Thoracic aorta (tissue), 2 donors: Measurements from ENCODE around the gene NMU. TPM values are rescaled to one million over a fixed set of nuclear protein-coding genes. Genes with fewer than 3 reads are reported as not detected.

Experiments
- ATAC-seq: fragments of 150-250 bp; one replicate; pipeline ENCODE4 v1.8.0; 2017; ENCODE audit warnings: low read depth; ENCODE audit not compliant: insufficient number of reproducible peaks, low FRiP score
- DNase-seq: peaks from one replicate; pipeline ENCODE4 v3.0.0-alpha.2; 2020; ENCODE audit warnings: low spot score
- H3K27ac ChIP-seq, 2 donors: fragments of 200-600 bp; sonication (generic); 1 replicate in 1 of 2; 2 replicates in 1 of 2; pipeline ENCODE4 v1.5.1; 2016; ENCODE audit warnings: mild to moderate bottlenecking in 2 of 2, moderate library complexity in 2 of 2
- H3K27me3 ChIP-seq: fragments of 200-600 bp; sonication (generic); replicated peaks from 2 replicates; pipeline ENCODE4 v1.6.0; 2016; ENCODE audit warnings: mild to moderate bottlenecking; ENCODE audit not compliant: insufficient read depth
- H3K36me3 ChIP-seq: fragments of 200-600 bp; sonication (generic); one replicate; pipeline ENCODE4 v1.5.1; 2016
- H3K4me1 ChIP-seq, 2 donors: fragments of 200-600 bp; sonication (generic); 1 replicate in 1 of 2; 2 replicates in 1 of 2; pipeline versions ENCODE4 v1.5.1 to v1.6.0; 2016; ENCODE audit warnings: low read depth in 2 of 2, mild to moderate bottlenecking in 1 of 2; ENCODE audit not compliant: control insufficient read depth in 1 of 2
- H3K4me3 ChIP-seq: fragments of 200-600 bp; sonication (generic); 2 replicates; pipeline ENCODE4 v1.5.1; 2016; ENCODE audit warnings: mild to moderate bottlenecking
- H3K9me3 ChIP-seq: fragments of 200-600 bp; sonication (generic); 2 replicates; pipeline ENCODE4 v1.5.1; 2016
- CTCF ChIP-seq: fragments of 200-600 bp; sonication (generic); IDR thresholded peaks from one replicate; pipeline ENCODE4 v1.5.1; 2019; ENCODE audit warnings: antibody characterized with exemption
- total RNA-seq, 2 donors: library from RNA; depleted of rRNA; stranded (reverse); fragments of >200 nt; gene quantifications; one replicate each; pipeline versions ENCODE4 v1.1.0 to v1.2.3, GENCODE V29; 2016

The NMU gene
- total RNA-seq, 2 donors from 2014 or later: not detected

DNA sequence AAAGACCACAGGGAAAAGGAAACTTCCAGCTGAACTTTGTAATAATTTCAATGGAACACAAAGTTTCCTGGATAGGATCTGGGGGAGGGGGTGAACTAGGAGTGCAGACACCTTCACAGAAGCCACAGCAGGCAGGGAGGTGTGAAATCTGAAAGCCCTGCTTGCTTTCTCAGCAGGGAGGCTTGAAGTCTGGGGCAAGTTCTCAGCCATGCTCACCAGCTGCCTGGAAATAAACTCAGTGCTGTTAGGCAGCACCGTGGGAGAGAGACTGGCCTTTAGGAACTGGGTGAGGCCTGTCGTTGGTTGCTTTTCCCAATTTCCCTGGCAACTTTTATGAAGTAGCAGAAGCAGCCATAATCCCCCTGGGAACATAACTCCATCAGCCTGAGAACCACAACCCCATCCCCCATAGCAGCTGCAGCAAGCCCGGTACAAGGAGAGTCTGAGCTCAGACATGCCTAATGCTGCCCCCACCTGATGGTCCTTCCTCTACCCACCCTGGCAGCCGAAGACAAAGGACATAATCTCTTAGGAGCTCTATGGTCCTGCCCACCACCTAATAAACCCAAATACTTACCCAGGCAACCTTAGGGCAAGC lies 39.2 kb upstream of the NMU start:
- no peak for DNase-seq
- no peak for ATAC-seq
- no peaks in the 10 kb centered on the region for H3K9me3 ChIP-seq
- no peak for TF ChIP-seq CTCF
- H3K27ac ChIP-seq: no peak overlapping the region
- H3K36me3 ChIP-seq: no peaks in the 10 kb centered on the region
- H3K4me1 ChIP-seq: no peaks in the 10 kb centered on the region
- no peak overlapping the region for H3K4me3 ChIP-seq
- H3K27me3 ChIP-seq: no peaks in the 10 kb centered on the region

GRCh38 chr4:55673424-55673823 lies 37.3 kb upstream of the NMU start:
- H3K4me3 ChIP-seq: no peak overlapping the region
- H3K9me3 ChIP-seq: no peaks in the 10 kb centered on the region
- no peaks in the 10 kb centered on the region for H3K36me3 ChIP-seq
- DNase-seq (no peak), ATAC-seq (no peak)
- H3K27me3 ChIP-seq: no peaks in the 10 kb centered on the region
- no peaks in the 10 kb centered on the region for H3K4me1 ChIP-seq
- H3K27ac ChIP-seq: no peak overlapping the region
- no peak for TF ChIP-seq CTCF

- H3K4me1 ChIP-seq: no peaks in the 10 kb centered on the region
- H3K36me3 ChIP-seq: no peaks in the 10 kb centered on the region
- H3K9me3 ChIP-seq: no peaks in the 10 kb centered on the region
- H3K4me3 ChIP-seq: no peak overlapping the region
- ATAC-seq: no peak
- TF ChIP-seq CTCF: no peak
- no peaks in the 10 kb centered on the region for H3K27me3 ChIP-seq
- no peak for DNase-seq
- H3K27ac ChIP-seq: no peak overlapping the region
Observed at GRCh38 chr4:55671667-55672066, 35.6 kb upstream of the NMU start.

DNA sequence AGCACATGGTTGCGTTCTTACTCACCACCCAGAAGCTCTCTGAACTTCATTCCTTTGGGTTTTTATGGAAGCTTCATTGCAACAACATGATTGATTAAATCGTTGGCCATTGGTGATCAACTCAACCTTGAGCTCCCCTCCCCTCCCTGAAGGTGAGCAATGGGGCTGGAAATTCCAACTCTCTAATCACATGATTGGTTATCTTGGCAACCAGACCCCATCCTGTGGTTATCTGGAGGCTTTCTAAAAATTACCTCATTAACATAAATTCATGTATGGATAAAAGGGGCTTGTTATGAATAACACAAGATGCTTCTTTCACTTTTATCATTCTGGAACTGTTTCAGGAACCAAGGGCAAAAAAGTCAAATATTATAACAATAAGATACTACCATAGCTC lies 34.6 kb upstream of the NMU start:
- ATAC-seq: no peak
- no peaks in the 10 kb centered on the region for H3K27me3 ChIP-seq

DNA sequence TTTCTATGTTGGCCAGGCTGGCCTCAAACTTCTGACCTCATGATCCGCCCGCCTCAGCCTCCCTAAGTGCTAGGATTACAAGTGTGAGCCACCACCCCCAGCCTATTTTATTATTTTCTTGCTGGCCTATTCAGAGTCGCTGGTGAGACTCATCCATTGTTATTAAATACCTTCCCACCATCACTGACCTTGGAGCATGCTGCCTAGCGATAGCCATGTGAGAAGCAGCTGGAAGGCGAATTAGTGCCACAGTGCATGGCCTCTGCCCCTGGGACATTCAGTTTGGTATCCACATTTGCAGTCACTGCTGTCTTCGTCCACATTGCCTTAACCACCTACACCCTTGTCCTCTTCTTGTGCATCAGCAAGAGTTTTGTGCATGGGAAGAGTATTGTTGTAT lies 32.4 kb upstream of the NMU start:
- no peak overlapping the region for H3K27ac ChIP-seq
- no peak for TF ChIP-seq CTCF
- no peaks in the 10 kb centered on the region for H3K4me1 ChIP-seq
- ATAC-seq (no peak), DNase-seq (no peak)
- no peaks in the 10 kb centered on the region for H3K36me3 ChIP-seq
- H3K4me3 ChIP-seq: no peak overlapping the region
- no peaks in the 10 kb centered on the region for H3K9me3 ChIP-seq
- H3K27me3 ChIP-seq: no peaks in the 10 kb centered on the region

More for the DNA sequence above, 34.6 kb upstream of the NMU start:
- no peaks in the 10 kb centered on the region for H3K9me3 ChIP-seq
- H3K27ac ChIP-seq: no peak overlapping the region
- H3K36me3 ChIP-seq: no peaks in the 10 kb centered on the region
- H3K4me3 ChIP-seq: no peak overlapping the region
- TF ChIP-seq CTCF: no peak
- no peaks in the 10 kb centered on the region for H3K4me1 ChIP-seq
- no peak for DNase-seq
